LNCaP clone FGC (cell line): ENCODE results near the gene APOBEC3H.

ENCODE experiments used
- DNase-seq: peaks from one replicate; pipeline ENCODE4 v3.0.0-alpha.2; 2011; ENCODE audit warnings: low read depth
- H3K4me3 ChIP-seq: 2 replicates; pipeline ENCODE4 v1.5.1; 2011; ENCODE audit warnings: mild to moderate bottlenecking, low read depth, low read length, control low read depth
- TF ChIP-seq, protein P1 (sequence below): IDR thresholded peaks from 2 replicates; pipeline ENCODE4 v1.5.1; 2012; ENCODE audit warnings: mild to moderate bottlenecking; ENCODE audit not compliant: control insufficient read depth, insufficient read depth; ENCODE audit errors: extremely low read depth

The APOBEC3H gene

DNA sequence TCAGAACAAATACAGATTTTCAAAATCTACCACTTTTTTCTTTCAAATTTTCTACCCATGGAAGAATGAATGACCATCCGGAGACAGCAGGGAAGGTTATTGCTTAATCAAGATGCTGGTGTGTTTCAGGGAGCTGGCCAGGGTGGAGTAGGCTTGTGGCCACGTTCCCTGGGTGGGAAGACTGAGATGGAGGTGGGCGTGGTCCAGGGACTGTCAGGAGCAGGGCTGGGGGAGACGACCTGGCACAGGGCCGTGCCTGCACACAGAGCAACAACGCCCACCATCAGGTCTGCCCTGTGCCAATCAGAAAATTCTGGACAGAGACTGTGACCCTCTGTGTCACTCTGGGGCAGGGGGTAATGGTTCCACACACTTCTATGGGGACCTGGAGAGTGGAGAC, 7.1 kb upstream of the APOBEC3H start:
- no peak overlapping the region for H3K4me3 ChIP-seq
- no peak for DNase-seq
- TF ChIP-seq, protein P1, sequence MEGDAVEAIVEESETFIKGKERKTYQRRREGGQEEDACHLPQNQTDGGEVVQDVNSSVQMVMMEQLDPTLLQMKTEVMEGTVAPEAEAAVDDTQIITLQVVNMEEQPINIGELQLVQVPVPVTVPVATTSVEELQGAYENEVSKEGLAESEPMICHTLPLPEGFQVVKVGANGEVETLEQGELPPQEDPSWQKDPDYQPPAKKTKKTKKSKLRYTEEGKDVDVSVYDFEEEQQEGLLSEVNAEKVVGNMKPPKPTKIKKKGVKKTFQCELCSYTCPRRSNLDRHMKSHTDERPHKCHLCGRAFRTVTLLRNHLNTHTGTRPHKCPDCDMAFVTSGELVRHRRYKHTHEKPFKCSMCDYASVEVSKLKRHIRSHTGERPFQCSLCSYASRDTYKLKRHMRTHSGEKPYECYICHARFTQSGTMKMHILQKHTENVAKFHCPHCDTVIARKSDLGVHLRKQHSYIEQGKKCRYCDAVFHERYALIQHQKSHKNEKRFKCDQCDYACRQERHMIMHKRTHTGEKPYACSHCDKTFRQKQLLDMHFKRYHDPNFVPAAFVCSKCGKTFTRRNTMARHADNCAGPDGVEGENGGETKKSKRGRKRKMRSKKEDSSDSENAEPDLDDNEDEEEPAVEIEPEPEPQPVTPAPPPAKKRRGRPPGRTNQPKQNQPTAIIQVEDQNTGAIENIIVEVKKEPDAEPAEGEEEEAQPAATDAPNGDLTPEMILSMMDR, result no peak

DNA sequence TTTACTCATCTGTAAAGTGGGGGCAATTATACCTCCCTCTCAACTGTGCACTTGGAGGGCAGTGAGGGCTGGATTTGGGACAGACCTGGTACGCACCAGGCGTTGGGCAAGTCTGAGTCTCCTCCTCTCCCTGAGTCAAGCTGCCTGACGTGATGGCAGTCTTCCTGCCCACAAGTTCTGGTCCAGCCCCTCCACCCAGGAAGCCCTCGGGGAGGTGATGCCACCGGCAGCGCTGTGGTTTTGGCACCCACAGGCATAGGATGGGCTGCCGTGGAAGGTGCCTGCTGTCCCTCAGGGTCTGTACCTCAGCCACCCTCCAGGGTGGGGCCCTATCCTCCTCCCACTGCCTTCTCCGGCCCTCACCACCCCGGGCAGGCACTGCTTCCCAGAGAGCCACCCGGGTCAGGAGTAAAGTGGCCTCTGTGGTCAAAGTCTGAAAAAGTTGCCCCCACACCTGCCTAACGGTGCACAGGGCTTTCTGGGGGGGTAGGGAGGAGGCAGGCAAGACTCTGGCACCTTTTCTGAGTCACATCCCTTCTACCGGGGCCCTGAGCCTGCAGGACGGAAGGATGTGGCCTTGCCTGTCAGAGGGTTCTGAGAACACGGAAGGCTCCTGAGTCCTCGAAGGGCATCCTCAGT, 6.5 kb upstream of the APOBEC3H start:
- DNase-seq, result no peak
- no peak overlapping the region for H3K4me3 ChIP-seq
- TF ChIP-seq, protein P1, result no peak

DNA sequence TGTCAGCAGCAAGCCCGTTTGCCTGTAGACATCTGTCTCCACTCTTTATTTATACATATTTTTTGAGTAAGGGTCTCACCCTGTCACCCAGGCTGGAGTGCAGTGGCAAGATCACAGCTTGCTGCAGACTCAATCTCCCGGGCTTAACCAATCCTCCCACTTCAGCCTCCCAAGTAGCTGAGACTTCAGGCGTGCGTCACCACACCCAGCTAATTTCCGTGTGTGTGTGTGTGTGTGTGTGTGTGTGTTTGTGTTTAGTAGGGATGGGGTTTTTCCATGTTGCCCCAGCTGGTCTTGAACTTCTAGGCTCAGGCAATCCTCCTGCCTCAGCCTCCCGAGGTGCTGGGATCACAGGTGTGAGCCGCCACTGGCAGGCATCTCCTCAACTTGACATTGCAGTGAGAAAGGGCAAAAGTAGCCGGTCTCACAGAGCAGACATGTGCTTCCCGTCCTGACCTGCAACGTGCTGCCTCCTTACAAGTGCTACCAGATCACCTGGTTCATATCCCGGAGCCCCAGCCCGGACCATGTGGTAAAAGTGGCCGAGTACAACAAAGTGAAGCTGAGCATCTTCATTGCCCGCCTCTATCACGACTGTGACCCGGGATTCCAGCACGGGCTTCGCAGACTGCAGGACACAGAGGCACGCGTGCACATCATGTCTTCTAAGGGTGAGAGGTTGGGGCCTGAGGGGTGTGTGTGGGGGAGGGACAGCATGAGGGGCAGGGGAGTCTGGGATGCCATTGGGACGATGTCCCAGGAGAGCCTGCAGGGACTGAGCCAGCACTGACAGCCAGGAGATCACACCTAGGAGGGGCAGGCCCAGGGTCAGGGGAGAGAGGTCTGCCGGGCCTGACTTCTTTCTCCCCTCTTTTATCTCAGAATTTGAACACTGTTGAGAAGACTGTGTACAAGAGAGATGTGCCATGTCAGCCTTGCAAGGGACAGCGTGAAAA, 5.6 kb upstream of the APOBEC3H start:
- TF ChIP-seq, protein P1, result no peak
- H3K4me3 ChIP-seq, result no peak overlapping the region
- no peak for DNase-seq

DNA sequence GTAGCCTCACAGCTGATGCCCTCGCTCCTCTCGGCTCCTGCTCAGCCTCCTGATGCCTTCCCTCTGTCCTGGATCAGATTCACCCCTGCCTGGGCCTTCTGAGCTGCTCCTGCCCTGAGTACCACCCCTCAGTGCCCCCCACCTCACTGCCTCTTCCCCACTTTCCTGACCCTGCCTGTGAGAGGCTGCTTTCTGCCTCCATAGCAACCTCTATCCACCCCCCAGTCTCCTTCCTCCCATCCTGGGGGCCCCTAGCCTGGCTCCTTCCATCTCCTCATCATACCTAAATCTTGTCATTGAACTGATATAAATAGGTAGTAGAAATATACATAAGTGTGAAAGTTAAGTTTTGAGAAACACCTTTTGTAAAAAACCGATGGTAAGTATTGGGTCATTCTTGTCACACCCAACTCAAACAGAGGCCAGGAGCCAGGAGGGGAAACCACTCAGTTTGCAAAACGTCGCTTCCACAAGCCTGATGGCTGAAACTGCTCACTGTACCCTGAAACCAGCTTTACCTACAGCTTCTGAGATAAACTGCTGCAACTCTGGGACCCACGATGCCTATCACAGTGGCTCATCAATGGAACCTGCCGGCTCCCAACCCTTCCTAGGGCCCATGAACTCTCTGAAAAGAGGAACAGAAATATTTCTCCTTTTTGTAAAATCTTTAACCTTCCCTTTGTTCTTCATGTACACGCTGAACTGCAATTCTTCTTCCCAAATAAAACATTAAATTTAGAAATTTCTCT, 4.8 kb upstream of the APOBEC3H start:
- no peak overlapping the region for H3K4me3 ChIP-seq
- TF ChIP-seq, protein P1, result no peak
- DNase-seq, result no peak

DNA sequence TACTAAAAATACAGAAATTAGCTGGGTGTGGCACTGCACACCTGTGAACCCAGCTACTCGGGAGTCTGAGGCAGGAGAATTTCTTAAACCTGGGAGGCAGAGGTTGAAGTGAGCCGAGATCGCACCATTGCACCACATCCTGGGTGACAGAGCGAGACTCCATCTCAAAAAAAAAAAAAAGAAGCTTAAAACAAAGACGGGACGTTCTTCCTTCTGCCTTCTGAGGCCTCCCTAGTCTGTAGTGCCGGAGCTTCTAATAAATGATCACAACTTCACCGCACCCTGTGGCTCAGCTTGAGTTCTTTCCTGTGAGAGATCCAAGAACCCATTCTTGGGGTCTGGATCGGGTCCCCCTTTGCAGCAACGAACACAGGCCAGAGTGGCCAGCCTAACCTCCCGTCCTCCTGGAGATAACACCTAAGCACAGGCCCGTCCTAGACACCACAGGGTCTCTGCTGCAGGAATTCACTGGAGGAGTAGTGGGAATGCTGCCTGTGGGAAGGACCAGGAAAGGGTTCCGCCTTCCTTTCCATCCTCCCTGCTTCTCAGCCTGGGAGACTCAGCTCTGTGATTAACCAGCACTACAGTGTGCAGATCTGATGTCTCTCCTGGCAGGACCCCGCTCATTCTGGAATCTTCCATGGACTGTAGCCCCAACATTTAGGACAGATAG, 2.2 kb upstream of the APOBEC3H start:
- no peak overlapping the region for H3K4me3 ChIP-seq

DNA sequence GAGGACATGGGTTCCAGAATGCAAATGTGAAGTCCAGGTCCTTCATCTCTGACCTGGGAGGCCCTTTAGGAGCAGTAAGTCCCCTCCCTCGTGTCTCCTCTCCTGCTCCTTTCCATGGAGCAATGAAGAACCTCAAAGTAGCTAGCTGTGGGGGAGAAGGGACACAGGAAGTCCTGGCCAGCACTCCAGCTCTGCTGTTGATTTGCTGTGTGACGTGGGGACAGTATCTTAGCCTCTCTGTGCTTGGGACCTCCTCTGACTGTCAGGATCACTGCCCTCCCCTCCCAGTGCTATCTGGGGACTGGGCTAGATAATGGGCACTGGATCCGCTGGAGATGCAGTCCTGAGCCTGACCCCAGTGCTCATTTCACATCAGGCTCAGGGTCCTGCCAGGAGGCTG, 1.1 kb upstream of the APOBEC3H start:
- no peak overlapping the region for H3K4me3 ChIP-seq
- TF ChIP-seq, protein P1, result no peak
- no peak for DNase-seq

More for the DNA sequence above, 2.2 kb upstream of the APOBEC3H start:
- TF ChIP-seq, protein P1, result no peak
- DNase-seq, result no peak
